ENCODE data around the gene BMI1. TPM values are rescaled to one million over a fixed set of nuclear protein-coding genes. Genes with fewer than 3 reads are reported as not detected.

Gene BMI1
- total RNA-seq, 4 donors from 2014 or later: 16.7 to 37.6 (median 28.3) TPM

DNA sequence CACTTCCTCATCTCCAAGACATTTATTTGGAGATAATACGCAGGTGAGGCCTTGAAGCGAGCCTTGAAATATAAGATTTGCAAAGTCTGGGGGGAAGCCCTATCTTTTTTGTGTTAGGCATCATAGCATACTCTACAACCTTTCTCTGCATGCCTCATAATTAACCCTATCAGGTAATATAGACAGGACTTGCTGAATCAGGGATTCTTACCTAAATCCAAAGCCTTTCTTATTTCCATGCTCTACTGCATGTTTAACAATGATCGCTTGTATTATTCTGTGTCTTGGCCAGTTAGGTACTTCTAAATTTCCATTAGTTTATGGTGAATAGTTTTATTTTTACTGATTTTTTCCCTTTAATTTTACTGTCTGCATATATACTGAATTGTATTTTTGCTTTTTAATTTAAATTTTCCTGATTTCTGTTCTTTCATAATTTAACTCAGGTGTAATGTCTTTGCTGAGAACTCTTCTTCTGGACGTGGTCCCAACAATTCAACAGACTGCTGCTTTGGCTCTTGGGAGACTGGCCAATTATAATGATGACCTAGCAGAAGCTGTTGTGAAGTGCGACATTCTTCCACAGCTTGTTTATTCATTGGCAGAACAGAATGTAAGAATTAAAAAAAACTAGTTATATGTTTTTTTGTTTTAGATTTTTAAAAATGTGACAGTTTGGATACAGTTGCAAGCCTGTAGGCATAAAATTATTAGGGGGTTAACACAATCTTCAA lies 43.7 kb downstream of the BMI1 start:
- intact Hi-C loops (cut with DNase I; ENCODE audit: low total_unique reads): no loop called here
- TF ChIP-seq, protein P1, sequence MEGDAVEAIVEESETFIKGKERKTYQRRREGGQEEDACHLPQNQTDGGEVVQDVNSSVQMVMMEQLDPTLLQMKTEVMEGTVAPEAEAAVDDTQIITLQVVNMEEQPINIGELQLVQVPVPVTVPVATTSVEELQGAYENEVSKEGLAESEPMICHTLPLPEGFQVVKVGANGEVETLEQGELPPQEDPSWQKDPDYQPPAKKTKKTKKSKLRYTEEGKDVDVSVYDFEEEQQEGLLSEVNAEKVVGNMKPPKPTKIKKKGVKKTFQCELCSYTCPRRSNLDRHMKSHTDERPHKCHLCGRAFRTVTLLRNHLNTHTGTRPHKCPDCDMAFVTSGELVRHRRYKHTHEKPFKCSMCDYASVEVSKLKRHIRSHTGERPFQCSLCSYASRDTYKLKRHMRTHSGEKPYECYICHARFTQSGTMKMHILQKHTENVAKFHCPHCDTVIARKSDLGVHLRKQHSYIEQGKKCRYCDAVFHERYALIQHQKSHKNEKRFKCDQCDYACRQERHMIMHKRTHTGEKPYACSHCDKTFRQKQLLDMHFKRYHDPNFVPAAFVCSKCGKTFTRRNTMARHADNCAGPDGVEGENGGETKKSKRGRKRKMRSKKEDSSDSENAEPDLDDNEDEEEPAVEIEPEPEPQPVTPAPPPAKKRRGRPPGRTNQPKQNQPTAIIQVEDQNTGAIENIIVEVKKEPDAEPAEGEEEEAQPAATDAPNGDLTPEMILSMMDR (IDR thresholded peaks at IDR 0.05): no peak
- no peak for TF ChIP-seq POLR2A (IDR thresholded peaks at IDR 0.05)
- DNase-seq (ENCODE audit: low spot score in 2 of 2): no peak
- WGBS, 2 donors: 88 to 92% methylated on average over 5 of the region's 5 CpGs
- no peak overlapping the region for H3K4me3 ChIP-seq (ENCODE audit: low read depth, poor library complexity, severe bottlenecking)

- TF ChIP-seq POLR2A (IDR thresholded peaks at IDR 0.05): no peak
- TF ChIP-seq, protein P1 (IDR thresholded peaks at IDR 0.05): no peak
- no peak for DNase-seq (ENCODE audit: low spot score in 2 of 2)
- no peak overlapping the region for H3K4me3 ChIP-seq (ENCODE audit: low read depth, poor library complexity, severe bottlenecking)
- intact Hi-C loops (cut with DNase I; ENCODE audit: low total_unique reads): no loop called here
- 86 to 87% methylated on average over 1 of the region's 1 CpG for WGBS, 2 donors
Observed at GRCh38 chr10:22365233-22365632, 44.3 kb downstream of the BMI1 start.

DNA sequence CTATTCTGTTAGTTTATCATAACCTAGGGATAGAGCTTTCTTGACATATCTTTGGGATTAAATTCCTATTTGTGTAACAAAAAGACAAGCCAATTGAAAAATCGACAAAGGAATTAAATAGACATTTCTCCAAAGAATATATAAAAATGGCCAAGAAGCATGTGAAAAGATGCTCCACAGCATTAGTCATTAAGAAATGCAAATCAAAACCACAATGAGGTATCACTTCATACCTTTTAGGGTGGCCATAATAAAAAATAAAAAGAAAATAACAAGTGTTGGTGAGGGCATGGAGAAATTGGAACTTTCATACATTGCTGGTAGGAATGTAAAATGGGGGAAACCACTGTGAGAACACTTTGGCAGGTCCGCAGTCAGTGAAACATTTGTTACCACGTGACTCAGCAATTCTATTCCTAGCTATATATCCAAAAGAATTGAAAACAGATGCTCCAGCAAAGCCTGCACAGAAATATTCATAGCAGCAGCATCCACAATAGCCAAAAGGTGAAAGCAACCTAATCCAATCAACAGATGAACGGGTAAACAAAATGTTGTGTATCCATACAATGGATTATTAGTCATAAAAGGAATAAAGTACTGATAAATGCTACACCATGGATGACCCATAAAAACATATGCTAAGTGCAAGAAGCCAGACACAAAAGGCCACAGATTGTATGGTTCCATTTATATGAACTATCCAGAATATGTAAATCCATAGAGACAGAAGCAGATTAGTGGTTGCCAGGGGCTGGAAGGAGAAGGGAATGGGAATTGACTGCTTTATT lies 44.9 kb downstream of the BMI1 start:
- no peak for DNase-seq (ENCODE audit: low spot score in 2 of 2)
- TF ChIP-seq, protein P1 (IDR thresholded peaks at IDR 0.05): no peak
- TF ChIP-seq POLR2A (IDR thresholded peaks at IDR 0.05): no peak
- H3K4me3 ChIP-seq (ENCODE audit: low read depth, poor library complexity, severe bottlenecking): no peak overlapping the region
- intact Hi-C loops (cut with DNase I; ENCODE audit: low total_unique reads): no loop called here
- 75 to 79% methylated on average over 4 of the region's 4 CpGs for WGBS, 2 donors

DNA sequence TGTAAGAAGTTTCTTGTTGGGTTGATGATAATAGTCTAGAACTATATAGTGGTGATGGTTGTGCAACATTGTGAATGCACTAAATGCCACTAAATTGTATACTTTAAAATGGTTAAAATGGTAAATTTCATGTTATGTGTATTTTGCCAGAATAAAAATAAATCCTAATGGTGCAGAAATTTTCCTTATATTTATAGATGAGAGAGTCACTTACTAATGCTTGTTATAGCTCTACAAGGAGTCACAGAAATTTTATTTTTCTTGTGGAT lies 45.5 kb downstream of the BMI1 start:
- H3K4me3 ChIP-seq (ENCODE audit: low read depth, poor library complexity, severe bottlenecking): no peak overlapping the region
- intact Hi-C loops (cut with DNase I; ENCODE audit: low total_unique reads): no loop called here
- no peak for DNase-seq (ENCODE audit: low spot score in 2 of 2)
- TF ChIP-seq, protein P1 (IDR thresholded peaks at IDR 0.05): no peak
- TF ChIP-seq POLR2A (IDR thresholded peaks at IDR 0.05): no peak

DNA sequence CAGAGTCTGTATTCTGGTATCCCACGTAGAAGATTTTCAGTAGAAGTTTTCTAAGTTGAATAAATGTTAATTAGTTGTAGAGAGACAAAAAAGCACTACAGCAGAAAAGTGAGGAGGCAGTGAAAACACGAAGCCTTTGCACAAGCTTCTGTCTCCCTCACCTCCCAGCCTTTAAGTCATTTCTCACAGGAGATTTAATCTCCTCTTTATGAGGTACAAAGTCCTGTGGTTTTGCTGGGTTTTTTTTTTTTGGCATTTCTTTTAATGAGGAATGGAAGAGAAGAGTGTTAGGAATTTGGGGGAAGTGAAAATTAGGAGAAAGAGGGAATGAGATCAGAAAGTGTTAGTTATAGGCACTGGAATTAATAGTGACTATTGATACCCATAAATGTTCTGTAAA lies 45.9 kb downstream of the BMI1 start:
- H3K4me3 ChIP-seq (ENCODE audit: low read depth, poor library complexity, severe bottlenecking): no peak overlapping the region
- WGBS, 2 donors: 62 to 69% methylated on average over 2 of the region's 2 CpGs
- intact Hi-C loops (cut with DNase I; ENCODE audit: low total_unique reads): no loop called here
- DNase-seq (ENCODE audit: low spot score in 2 of 2): no peak
- no peak for TF ChIP-seq POLR2A (IDR thresholded peaks at IDR 0.05)
- TF ChIP-seq, protein P1 (IDR thresholded peaks at IDR 0.05): no peak
